Hematopoietic multipotent progenitor cell treated with erythropoietin and hydrocortisone succinate and interleukin-3 and kit ligand, for 17 days (in vitro differentiated cells): ENCODE results near the gene SLX1A.
"Not testable (repeated sequence)": the region's sequence is repeated elsewhere in the genome, so short reads cannot be mapped to it uniquely, and the experiment has no call there.

Experiments
- DNase-seq: peaks from one replicate; pipeline ENCODE4 v3.0.0-alpha.2; 2015; ENCODE audit warnings: low spot score

The SLX1A gene

GRCh38 chr16:30193615-30194014 lies at the start of gene SLX1A, which contains the start of gene BOLA2B:
TSS of gene SLX1A (plus strand) at chr16:30193875. CDS start at chr16:30194085, 210 bp downstream.
TSS of gene BOLA2B (minus strand) at chr16:30193666. CDS start at chr16:30193595, 71 bp downstream.
- DNase-seq, result not testable (repeated sequence)

- DNase-seq, result no peak
Measured at GRCh38 chr16:30144017-30144416, 49.7 kb upstream of the SLX1A start.

- no peak for DNase-seq
Measured at GRCh38 chr16:30144917-30145316, 48.8 kb upstream of the SLX1A start.

GRCh38 chr16:30145657-30146056 lies 48.0 kb upstream of the SLX1A start:
- no peak for DNase-seq

GRCh38 chr16:30147843-30148510 lies 45.7 kb upstream of the SLX1A start:
- DNase-seq, result no peak

- DNase-seq, result no peak
Measured at GRCh38 chr16:30149250-30149930, 44.3 kb upstream of the SLX1A start.

GRCh38 chr16:30151091-30151490 lies 42.6 kb upstream of the SLX1A start:
- no peak for DNase-seq

- DNase-seq, result no peak
Measured at GRCh38 chr16:30152517-30152916, 41.2 kb upstream of the SLX1A start.

GRCh38 chr16:30155188-30155587 lies 38.5 kb upstream of the SLX1A start:
- no peak for DNase-seq

GRCh38 chr16:30157214-30157613 lies 36.5 kb upstream of the SLX1A start:
- no peak for DNase-seq

GRCh38 chr16:30163538-30163937 lies 30.1 kb upstream of the SLX1A start:
- no peak for DNase-seq

GRCh38 chr16:30166202-30166902 lies 27.3 kb upstream of the SLX1A start:
- no peak for DNase-seq

- DNase-seq, result not testable (repeated sequence)
Measured at GRCh38 chr16:30168746-30169145, 24.9 kb upstream of the SLX1A start.

- not testable (repeated sequence) for DNase-seq
Measured at GRCh38 chr16:30169416-30169815, 24.3 kb upstream of the SLX1A start.

GRCh38 chr16:30170145-30170544 lies 23.5 kb upstream of the SLX1A start:
- not testable (repeated sequence) for DNase-seq

GRCh38 chr16:30173054-30173453 lies 20.6 kb upstream of the SLX1A start:
- no peak for DNase-seq

GRCh38 chr16:30176876-30177275 lies 16.8 kb upstream of the SLX1A start:
- DNase-seq, result not testable (repeated sequence)

- no peak for DNase-seq
Measured at GRCh38 chr16:30179195-30179594, 14.5 kb upstream of the SLX1A start.

GRCh38 chr16:30179931-30180330 lies 13.7 kb upstream of the SLX1A start:
- DNase-seq, result no peak

GRCh38 chr16:30180741-30181140 lies 12.9 kb upstream of the SLX1A start:
- DNase-seq, result no peak

- DNase-seq, result peak; percentile 28
Measured at GRCh38 chr16:30183233-30184095, 10.2 kb upstream of the SLX1A start, which contains the start of gene CORO1A. TSS of gene CORO1A (plus strand) at chr16:30183602. CDS start at chr16:30185210, 1,608 bp downstream.
